Fibroblast of villous mesenchyme (primary cell): Measurements from ENCODE around the gene PARD3. TPM values are rescaled to one million over a fixed set of nuclear protein-coding genes. Genes with fewer than 3 reads are reported as not detected.

Experiments
- DNase-seq: peaks from one replicate; pipeline ENCODE4 v3.0.0-alpha.2; 2010; ENCODE audit warnings: low read depth
- H3K4me3 ChIP-seq: 2 replicates; pipeline ENCODE4 v1.5.1; 2011; ENCODE audit warnings: low read depth, mild to moderate bottlenecking, low read length
- CTCF ChIP-seq: IDR thresholded peaks from 2 replicates; pipeline ENCODE4 v1.5.1; 2012; ENCODE audit warnings: low read depth, mild to moderate bottlenecking, low read length; ENCODE audit not compliant: insufficient read depth
- total RNA-seq: library from RNA; depleted of rRNA; stranded (reverse); fragments of >200 nt; gene quantifications from 2 replicates; pipeline ENCODE4 v1.2.3, GENCODE V29; 2012

The PARD3 gene
- total RNA-seq, 1 donor: 44.0 TPM

GRCh38 chr10:34584164-34584563 is 230.9 kb downstream of the PARD3 start:
- no peak for TF ChIP-seq CTCF
- peak; percentile 92 for DNase-seq
- H3K4me3 ChIP-seq: no peak overlapping the region

GRCh38 chr10:34581801-34582532 is 233.1 kb downstream of the PARD3 start:
- TF ChIP-seq CTCF: no peak
- no peak overlapping the region for H3K4me3 ChIP-seq
- peak; percentile 49 for DNase-seq

- TF ChIP-seq CTCF: no peak
- DNase-seq: no peak
- H3K4me3 ChIP-seq: no peak overlapping the region
These were observed 234.5 kb downstream of the PARD3 start for GRCh38 chr10:34580643-34581042.

GRCh38 chr10:34580214-34580613 is 234.9 kb downstream of the PARD3 start:
- no peak for DNase-seq
- no peak for TF ChIP-seq CTCF
- H3K4me3 ChIP-seq: no peak overlapping the region

GRCh38 chr10:34578468-34578867 is 236.6 kb downstream of the PARD3 start:
- DNase-seq: no peak
- no peak for TF ChIP-seq CTCF
- H3K4me3 ChIP-seq: no peak overlapping the region

GRCh38 chr10:34576797-34577196 is 238.3 kb downstream of the PARD3 start:
- H3K4me3 ChIP-seq: no peak overlapping the region
- peak; percentile 59 for DNase-seq
- no peak for TF ChIP-seq CTCF

- H3K4me3 ChIP-seq: no peak overlapping the region
- no peak for TF ChIP-seq CTCF
- no peak for DNase-seq
These were observed 239.2 kb downstream of the PARD3 start for GRCh38 chr10:34575882-34576281.
